Panc1 (cell line): ENCODE results near the gene FBXW12.

ENCODE experiments used
- TF ChIP-seq, protein P1 (sequence below): fragments of 450-650 bp; IDR thresholded peaks from 2 replicates; pipeline ENCODE4 v1.5.1; 2017; ENCODE audit warnings: mild to moderate bottlenecking
- TF ChIP-seq, protein P2 (sequence below), 2 experiments: IDR thresholded peaks; 2 replicates each; pipeline ENCODE4 v1.6.1; 2011 to 2012; ENCODE audit warnings: low read depth in 2 of 2, control low read depth in 1 of 2, low read length in 1 of 2, mild to moderate bottlenecking in 1 of 2, moderate library complexity in 1 of 2; ENCODE audit not compliant: insufficient read depth in 1 of 2

DNA sequence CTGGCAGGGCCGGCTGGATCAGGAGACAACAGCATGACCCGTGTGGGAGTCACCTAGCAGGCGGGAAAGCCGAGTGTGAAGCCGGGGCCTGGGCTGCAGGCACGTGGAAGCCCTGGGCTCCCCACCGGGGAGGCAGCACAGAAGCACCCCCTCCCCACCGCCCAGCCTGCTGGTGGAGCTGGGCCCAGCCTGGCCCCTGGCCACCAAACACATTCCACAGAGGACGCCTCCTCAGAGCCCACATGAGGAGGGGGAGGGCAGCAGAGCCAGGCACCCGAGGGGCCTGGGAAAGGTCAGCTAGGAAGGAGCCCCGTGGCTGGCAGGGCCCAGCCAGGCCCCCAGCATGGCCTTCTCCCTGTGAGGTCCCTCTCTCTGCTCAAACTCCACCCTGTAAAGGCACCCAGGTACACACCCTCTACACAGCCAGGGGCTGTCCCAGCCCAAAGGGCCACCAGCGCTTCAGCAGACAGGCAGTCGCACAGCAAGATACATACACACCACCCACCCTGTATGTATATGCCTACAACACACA, 53.3 kb downstream of the FBXW12 start:
- TF ChIP-seq, protein P1, sequence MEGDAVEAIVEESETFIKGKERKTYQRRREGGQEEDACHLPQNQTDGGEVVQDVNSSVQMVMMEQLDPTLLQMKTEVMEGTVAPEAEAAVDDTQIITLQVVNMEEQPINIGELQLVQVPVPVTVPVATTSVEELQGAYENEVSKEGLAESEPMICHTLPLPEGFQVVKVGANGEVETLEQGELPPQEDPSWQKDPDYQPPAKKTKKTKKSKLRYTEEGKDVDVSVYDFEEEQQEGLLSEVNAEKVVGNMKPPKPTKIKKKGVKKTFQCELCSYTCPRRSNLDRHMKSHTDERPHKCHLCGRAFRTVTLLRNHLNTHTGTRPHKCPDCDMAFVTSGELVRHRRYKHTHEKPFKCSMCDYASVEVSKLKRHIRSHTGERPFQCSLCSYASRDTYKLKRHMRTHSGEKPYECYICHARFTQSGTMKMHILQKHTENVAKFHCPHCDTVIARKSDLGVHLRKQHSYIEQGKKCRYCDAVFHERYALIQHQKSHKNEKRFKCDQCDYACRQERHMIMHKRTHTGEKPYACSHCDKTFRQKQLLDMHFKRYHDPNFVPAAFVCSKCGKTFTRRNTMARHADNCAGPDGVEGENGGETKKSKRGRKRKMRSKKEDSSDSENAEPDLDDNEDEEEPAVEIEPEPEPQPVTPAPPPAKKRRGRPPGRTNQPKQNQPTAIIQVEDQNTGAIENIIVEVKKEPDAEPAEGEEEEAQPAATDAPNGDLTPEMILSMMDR = no peak
- TF ChIP-seq, protein P2, sequence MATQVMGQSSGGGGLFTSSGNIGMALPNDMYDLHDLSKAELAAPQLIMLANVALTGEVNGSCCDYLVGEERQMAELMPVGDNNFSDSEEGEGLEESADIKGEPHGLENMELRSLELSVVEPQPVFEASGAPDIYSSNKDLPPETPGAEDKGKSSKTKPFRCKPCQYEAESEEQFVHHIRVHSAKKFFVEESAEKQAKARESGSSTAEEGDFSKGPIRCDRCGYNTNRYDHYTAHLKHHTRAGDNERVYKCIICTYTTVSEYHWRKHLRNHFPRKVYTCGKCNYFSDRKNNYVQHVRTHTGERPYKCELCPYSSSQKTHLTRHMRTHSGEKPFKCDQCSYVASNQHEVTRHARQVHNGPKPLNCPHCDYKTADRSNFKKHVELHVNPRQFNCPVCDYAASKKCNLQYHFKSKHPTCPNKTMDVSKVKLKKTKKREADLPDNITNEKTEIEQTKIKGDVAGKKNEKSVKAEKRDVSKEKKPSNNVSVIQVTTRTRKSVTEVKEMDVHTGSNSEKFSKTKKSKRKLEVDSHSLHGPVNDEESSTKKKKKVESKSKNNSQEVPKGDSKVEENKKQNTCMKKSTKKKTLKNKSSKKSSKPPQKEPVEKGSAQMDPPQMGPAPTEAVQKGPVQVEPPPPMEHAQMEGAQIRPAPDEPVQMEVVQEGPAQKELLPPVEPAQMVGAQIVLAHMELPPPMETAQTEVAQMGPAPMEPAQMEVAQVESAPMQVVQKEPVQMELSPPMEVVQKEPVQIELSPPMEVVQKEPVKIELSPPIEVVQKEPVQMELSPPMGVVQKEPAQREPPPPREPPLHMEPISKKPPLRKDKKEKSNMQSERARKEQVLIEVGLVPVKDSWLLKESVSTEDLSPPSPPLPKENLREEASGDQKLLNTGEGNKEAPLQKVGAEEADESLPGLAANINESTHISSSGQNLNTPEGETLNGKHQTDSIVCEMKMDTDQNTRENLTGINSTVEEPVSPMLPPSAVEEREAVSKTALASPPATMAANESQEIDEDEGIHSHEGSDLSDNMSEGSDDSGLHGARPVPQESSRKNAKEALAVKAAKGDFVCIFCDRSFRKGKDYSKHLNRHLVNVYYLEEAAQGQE (IDR thresholded peaks at IDR 0.05; ENCODE audit: insufficient read depth in 1 of 2, low read depth in 2 of 2, low read length in 1 of 2) = no peak
